ENCODE measurements around the gene C1orf21. TPM values are rescaled to one million over a fixed set of nuclear protein-coding genes. Genes with fewer than 3 reads are reported as not detected.

C1orf21 gene
- total and polyA plus RNA-seq, 2 donors (not counting 1 experiment from before 2014, with no cell fraction given): 53.0 to 95.4 TPM

GRCh38 chr1:184504040-184504954 lies 117.5 kb downstream of the C1orf21 start:
- H3K9me3 ChIP-seq (ENCODE audit: control insufficient read depth, insufficient read depth, low read depth, low read length): no peaks in the 10 kb centered on the region
- peaks cover 7% of the 10 kb centered on the region for H3K4me1 ChIP-seq (ENCODE audit: control insufficient read depth, extremely low read depth, insufficient read depth, low read length)
- no peak overlapping the region for H3K4me3 ChIP-seq (replicated peaks in 1 of 4; ENCODE audit: control extremely low read depth in 1 of 4, insufficient read depth in 1 of 4, low read depth in 3 of 4, low read length in 4 of 4)
- no peak overlapping the region for H2AFZ ChIP-seq (ENCODE audit: low read length)
- H4K20me1 ChIP-seq (ENCODE audit: control insufficient read depth, extremely low read depth, insufficient read depth, low read length): no peaks in the 10 kb centered on the region
- DNase-seq (ENCODE audit: low read depth in 2 of 2): no peak
- no peaks in the 10 kb centered on the region for H3K36me3 ChIP-seq (ENCODE audit: control insufficient read depth, insufficient read depth, low read length)
- no peak overlapping the region for H3K4me2 ChIP-seq (ENCODE audit: extremely low read depth, insufficient read depth, low read length)
- no peaks in the 10 kb centered on the region for H3K27me3 ChIP-seq (ENCODE audit: control insufficient read depth, insufficient read depth, low read length)
- no peak overlapping the region for H3K9ac ChIP-seq (ENCODE audit: insufficient read depth, low read length)
- no peak for TF ChIP-seq CTCF (conservative IDR thresholded peaks at IDR 0.05 in 1 of 2, IDR thresholded peaks at IDR 0.05 in 1 of 2; ENCODE audit: low read depth in 1 of 2, low read length in 2 of 2)
- no peak for TF ChIP-seq EZH2 (IDR thresholded peaks at IDR 0.05; ENCODE audit: low read length, missing control alignments)
- H3K79me2 ChIP-seq (ENCODE audit: control insufficient read depth, insufficient read depth, low read length): peaks cover 4% of the 10 kb centered on the region
- H3K27ac ChIP-seq (ENCODE audit: insufficient read depth, low read length): no peak overlapping the region

- TF ChIP-seq EZH2 (IDR thresholded peaks at IDR 0.05; ENCODE audit: low read length, missing control alignments) (no peak), CTCF (conservative IDR thresholded peaks at IDR 0.05 in 1 of 2, IDR thresholded peaks at IDR 0.05 in 1 of 2; ENCODE audit: low read depth in 1 of 2, low read length in 2 of 2) (no peak)
- Histone ChIP-seq H3K27ac (ENCODE audit: insufficient read depth, low read length) (no peak overlapping the region), H3K9me3 (ENCODE audit: control insufficient read depth, insufficient read depth, low read depth, low read length) (no peaks in the 10 kb centered on the region), H3K36me3 (ENCODE audit: control insufficient read depth, insufficient read depth, low read length) (no peaks in the 10 kb centered on the region), H3K4me1 (ENCODE audit: control insufficient read depth, extremely low read depth, insufficient read depth, low read length) (peaks cover 7% of the 10 kb centered on the region), H4K20me1 (ENCODE audit: control insufficient read depth, extremely low read depth, insufficient read depth, low read length) (no peaks in the 10 kb centered on the region), H3K4me2 (ENCODE audit: extremely low read depth, insufficient read depth, low read length) (no peak overlapping the region), H2AFZ (ENCODE audit: low read length) (no peak overlapping the region), H3K9ac (ENCODE audit: insufficient read depth, low read length) (no peak overlapping the region), H3K4me3 (replicated peaks in 1 of 4; ENCODE audit: control extremely low read depth in 1 of 4, insufficient read depth in 1 of 4, low read depth in 3 of 4, low read length in 4 of 4) (no peak overlapping the region), H3K79me2 (ENCODE audit: control insufficient read depth, insufficient read depth, low read length) (peaks cover 4% of the 10 kb centered on the region), H3K27me3 (ENCODE audit: control insufficient read depth, insufficient read depth, low read length) (no peaks in the 10 kb centered on the region)
- no peak for DNase-seq (ENCODE audit: low read depth in 2 of 2)
Measured at GRCh38 chr1:184504955-184505338, 118.1 kb downstream of the C1orf21 start.

- no peaks in the 10 kb centered on the region for H3K36me3 ChIP-seq (ENCODE audit: control insufficient read depth, insufficient read depth, low read length)
- peaks cover 7% of the 10 kb centered on the region for H3K4me1 ChIP-seq (ENCODE audit: control insufficient read depth, extremely low read depth, insufficient read depth, low read length)
- H3K9ac ChIP-seq (ENCODE audit: insufficient read depth, low read length): no peak overlapping the region
- no peaks in the 10 kb centered on the region for H3K9me3 ChIP-seq (ENCODE audit: control insufficient read depth, insufficient read depth, low read depth, low read length)
- H4K20me1 ChIP-seq (ENCODE audit: control insufficient read depth, extremely low read depth, insufficient read depth, low read length): no peaks in the 10 kb centered on the region
- H3K27ac ChIP-seq (ENCODE audit: insufficient read depth, low read length): no peak overlapping the region
- H2AFZ ChIP-seq (ENCODE audit: low read length): no peak overlapping the region
- TF ChIP-seq CTCF (conservative IDR thresholded peaks at IDR 0.05 in 1 of 2, IDR thresholded peaks at IDR 0.05 in 1 of 2; ENCODE audit: low read depth in 1 of 2, low read length in 2 of 2) (no peak), EZH2 (IDR thresholded peaks at IDR 0.05; ENCODE audit: low read length, missing control alignments) (no peak)
- H3K4me2 ChIP-seq (ENCODE audit: extremely low read depth, insufficient read depth, low read length): no peak overlapping the region
- peaks cover 4% of the 10 kb centered on the region for H3K79me2 ChIP-seq (ENCODE audit: control insufficient read depth, insufficient read depth, low read length)
- no peak overlapping the region for H3K4me3 ChIP-seq (replicated peaks in 1 of 4; ENCODE audit: control extremely low read depth in 1 of 4, insufficient read depth in 1 of 4, low read depth in 3 of 4, low read length in 4 of 4)
- DNase-seq (ENCODE audit: low read depth in 2 of 2): no peak
- no peaks in the 10 kb centered on the region for H3K27me3 ChIP-seq (ENCODE audit: control insufficient read depth, insufficient read depth, low read length)
Measured at GRCh38 chr1:184506481-184506880, 119.7 kb downstream of the C1orf21 start.

All from fibroblast of lung (primary cell).